K562 (cell line): ENCODE measurements around the gene SPATA2. TPM values are rescaled to one million over a fixed set of nuclear protein-coding genes. Genes with fewer than 3 reads are reported as not detected.

Experiments used
- ATF7 ChIP-seq: fragments of 450-650 bp; IDR thresholded peaks from 2 replicates; pipeline ENCODE4 v1.7.1; 2014; ENCODE audit warnings: mild to moderate bottlenecking, moderate library complexity
- CBFA2T2 ChIP-seq: fragments of 450-650 bp; conservative IDR thresholded peaks from 2 replicates; pipeline ENCODE4 v1.6.1; 2017; ENCODE audit warnings: mild to moderate bottlenecking
- CBFB ChIP-seq: sonication (generic); formaldehyde crosslinking; IDR thresholded peaks from 2 replicates; pipeline ENCODE4 v1.4.0; 2020; ENCODE audit warnings: mild to moderate bottlenecking, missing genetic modification reagents
- DPF2 ChIP-seq: fragments of 450-650 bp; IDR thresholded peaks from 2 replicates; pipeline ENCODE4 v1.6.1; 2016
- ELF1 ChIP-seq: fragments of 200-800 bp; sonication (Bioruptor generic); IDR thresholded peaks from 2 replicates; pipeline ENCODE4 v1.6.1; 2016; ENCODE audit warnings: missing genetic modification characterization, missing compliant biosample characterization
- ESRRB ChIP-seq: fragments of 250-450 bp; sonication (Bioruptor Pico); IDR thresholded peaks from 2 replicates; pipeline ENCODE4 v1.5.0; 2020; ENCODE audit warnings: mild to moderate bottlenecking, moderate library complexity, borderline replicate concordance
- ETV6 ChIP-seq, 3 experiments: fragments of 150-350 bp in 1 of 3; sonication (generic) in 1 of 3; formaldehyde crosslinking in 1 of 3; IDR thresholded peaks; 2 replicates each; pipeline versions ENCODE4 v1.6.1 to v1.8.0; 2014 to 2022; ENCODE audit warnings: borderline replicate concordance in 2 of 3, low read depth in 2 of 3, antibody characterized with exemption in 1 of 3, low read length in 1 of 3, mild to moderate bottlenecking in 1 of 3, missing genetic modification reagents in 1 of 3
- GATAD2B ChIP-seq: fragments of 450-650 bp; IDR thresholded peaks from 2 replicates; pipeline ENCODE4 v1.6.1; 2017; ENCODE audit warnings: mild to moderate bottlenecking, borderline replicate concordance
- HMBOX1 ChIP-seq: sonication (generic); IDR thresholded peaks from 2 replicates; pipeline ENCODE4 v1.6.1; 2016
- HSF4 ChIP-seq: fragments of 250-450 bp; sonication (Bioruptor Pico); IDR thresholded peaks from 2 replicates; pipeline ENCODE4 v2.1.2; 2022; ENCODE audit warnings: mild to moderate bottlenecking, moderate library complexity, borderline replicate concordance
- IRF1 ChIP-seq: sonication (generic); formaldehyde crosslinking; IDR thresholded peaks from 2 replicates; pipeline ENCODE4 v1.8.0; 2022; ENCODE audit warnings: missing genetic modification reagents, mild to moderate bottlenecking, borderline replicate concordance
- KDM2B ChIP-seq: fragments of 250-450 bp; sonication (Bioruptor Pico); IDR thresholded peaks from 2 replicates; pipeline ENCODE4 v1.8.0; 2021; ENCODE audit warnings: mild to moderate bottlenecking, moderate library complexity
- KHSRP ChIP-seq: fragments of 450-650 bp; IDR thresholded peaks from 2 replicates; pipeline ENCODE4 v1.6.1; 2017
- MCM7 ChIP-seq, 2 experiments: fragments of 450-650 bp; IDR thresholded peaks; 2 replicates each; pipeline ENCODE4 v1.6.1; 2016 to 2018
- NFIC ChIP-seq: fragments of 450-650 bp; IDR thresholded peaks from 2 replicates; pipeline ENCODE4 v1.6.1; 2017; ENCODE audit warnings: mild to moderate bottlenecking, inconsistent platforms
- RBM17 ChIP-seq: fragments of 200-400 bp; formaldehyde crosslinking; IDR thresholded peaks from 2 replicates; pipeline ENCODE4 v1.6.1; 2017; ENCODE audit warnings: low read depth, mild to moderate bottlenecking, low read length, borderline replicate concordance
- RBM25 ChIP-seq: fragments of 200-400 bp; formaldehyde crosslinking; IDR thresholded peaks from 2 replicates; pipeline ENCODE4 v1.6.1; 2018; ENCODE audit warnings: low read length, low read depth, moderate library complexity; ENCODE audit not compliant: severe bottlenecking
- SIRT6 ChIP-seq: IDR thresholded peaks from one replicate; pipeline ENCODE4 v1.6.1; 2012; ENCODE audit warnings: low read depth, mild to moderate bottlenecking, control low read depth, inconsistent platforms, low read length, moderate library complexity
- TBL1XR1 ChIP-seq, 2 experiments: IDR thresholded peaks; 2 replicates each; pipeline ENCODE4 v1.6.1; 2012; ENCODE audit warnings: improper control_type of control experiment in 2 of 2, low read length in 2 of 2, mild to moderate bottlenecking in 1 of 2
- ZNF184 ChIP-seq: sonication (generic); formaldehyde crosslinking; IDR thresholded peaks from 2 replicates; pipeline ENCODE4 v1.5.0; 2020; ENCODE audit warnings: missing genetic modification reagents
- ZNF212 ChIP-seq: fragments of 450-650 bp; formaldehyde crosslinking; IDR thresholded peaks from 2 replicates; pipeline ENCODE4 v1.4.0; 2020; ENCODE audit warnings: mild to moderate bottlenecking
- ZNF239 ChIP-seq: fragments of 250-450 bp; sonication (Bioruptor Pico); IDR thresholded peaks from 2 replicates; pipeline ENCODE4 v1.4.0; 2020; ENCODE audit warnings: mild to moderate bottlenecking
- ZNF316 ChIP-seq: fragments of 450-650 bp; IDR thresholded peaks from 2 replicates; pipeline ENCODE4 v1.6.1; 2016
- ZNF609 ChIP-seq: sonication (generic); formaldehyde crosslinking; IDR thresholded peaks from 2 replicates; pipeline ENCODE4 v1.8.1; 2023; ENCODE audit warnings: missing genetic modification reagents, mild to moderate bottlenecking, borderline replicate concordance
- polyA plus RNA-seq, 8 experiments: library from polyadenylated mRNA; depleted of rRNA in 4 of 8; stranded (reverse) in 5 of 8; unstranded in 3 of 8; fragments of >200 nt; fragmentation: Nextera tagmentation in 2 of 8; fragmentation: Illumina TruSeq in 1 of 8; extraction: Ambion mirVana in 2 of 8; extraction: Trizol in 1 of 8; gene quantifications; 2 replicates each; pipeline versions ENCODE4 v1.2.1 to v1.2.3, GENCODE V29; 2011 to 2014; ENCODE audit warnings: inconsistent platforms in 1 of 8, missing spikeins in 1 of 8
- total RNA-seq, 7 experiments: library from RNA; depleted of rRNA in 6 of 7; stranded (reverse); fragments of >200 nt in 6 of 7; fragmentation: Illumina TruSeq in 2 of 7; extraction: Trizol in 2 of 7; gene quantifications; 2 replicates each; pipeline versions ENCODE4 v1.2.1 to v1.2.3, GENCODE V29; 2011 to 2021; ENCODE audit warnings: low replicate concordance in 1 of 7

The SPATA2 gene
- total and polyA plus RNA-seq, 9 of the 15 experiments (the other 6 are each of a cell fraction or from before 2014, with no cell fraction given) = 0.46 to 8.2 (median 2.7) TPM

- no peak for TF ChIP-seq HMBOX1
- no peak for TF ChIP-seq ZNF316
- no peak for TF ChIP-seq IRF1 (CRISPR knock-in tag)
- TF ChIP-seq CBFA2T2 = peak; percentile 81
- no peak for TF ChIP-seq HSF4 (CRISPR knock-in tag)
- TF ChIP-seq ELF1 = no peak
- no peak for TF ChIP-seq MCM7 (IDR thresholded peaks at IDR 0.05)
- no peak for TF ChIP-seq KDM2B (CRISPR knock-in tag)
- no peak for TF ChIP-seq ZNF184
- no peak for TF ChIP-seq RBM17
- TF ChIP-seq ATF7 = no peak
- no peak for TF ChIP-seq RBM25
- TF ChIP-seq ZNF609 = no peak
- peak; percentile 54 for TF ChIP-seq DPF2
- no peak for TF ChIP-seq GATAD2B
- TF ChIP-seq ETV6 (IDR thresholded peaks at IDR 0.05; ENCODE audit: borderline replicate concordance in 1 of 2, low read depth in 2 of 2, low read length in 1 of 2) = no peak
- TF ChIP-seq ETV6 (CRISPR knock-in tag; IDR thresholded peaks at IDR 0.05; ENCODE audit: borderline replicate concordance) = no peak
- no peak for TF ChIP-seq ESRRB (CRISPR knock-in tag)
- no peak for TF ChIP-seq CBFB (CRISPR knock-in tag)
- 0 out of 2 replicates have a peak, but pooled peaks have one; percentile 0 for TF ChIP-seq NFIC
- no peak for TF ChIP-seq ZNF239 (CRISPR knock-in tag)
- no peak for TF ChIP-seq SIRT6
- TF ChIP-seq KHSRP = no peak
- TF ChIP-seq ZNF212 (CRISPR knock-in tag) = no peak
- no peak; a peak in 1 of 4 replicates for TF ChIP-seq TBL1XR1 (IDR thresholded peaks at IDR 0.05; ENCODE audit: low read length in 2 of 2)
Observed at GRCh38 chr20:49916146-49917002, 1.0 kb upstream of the SPATA2 start (continued).
